Ascending aorta (tissue), 2 donors: ENCODE measurements around the gene ZNF718. TPM values are rescaled to one million over a fixed set of nuclear protein-coding genes. Genes with fewer than 3 reads are reported as not detected.
"Not testable (repeated sequence)": the region's sequence is repeated elsewhere in the genome, so short reads cannot be mapped to it uniquely, and the experiment has no call there.

Experiments used
- DNase-seq, 2 donors: peaks; one replicate each; pipeline ENCODE4 v3.0.0-alpha.2; 2019; ENCODE audit warnings: low spot score in 2 of 2
- H3K27ac ChIP-seq, 2 donors: fragments of 200-600 bp; sonication (generic); one replicate each; pipeline ENCODE4 v1.5.1; 2016 to 2017; ENCODE audit warnings: mild to moderate bottlenecking in 1 of 2
- H3K27me3 ChIP-seq: fragments of 200-600 bp; sonication (generic); one replicate; pipeline ENCODE4 v1.5.1; 2017
- H3K36me3 ChIP-seq, 2 donors: fragments of 200-600 bp; sonication (generic); one replicate each; pipeline ENCODE4 v1.5.1; 2016
- H3K4me1 ChIP-seq, 2 donors: fragments of 200-600 bp; sonication (generic); one replicate each; pipeline ENCODE4 v1.5.1; 2016 to 2017; ENCODE audit warnings: mild to moderate bottlenecking in 1 of 2
- H3K4me3 ChIP-seq, 2 donors: fragments of 200-600 bp; sonication (generic); one replicate each; pipeline ENCODE4 v1.5.1; 2016 to 2017; ENCODE audit warnings: mild to moderate bottlenecking in 1 of 2
- H3K9me3 ChIP-seq, 2 donors: fragments of 200-600 bp; sonication (generic); one replicate each; pipeline ENCODE4 v1.5.1; 2016
- intact Hi-C: fragments of 100-400 bp; cut with DNase I; formaldehyde crosslinking; loops from one replicate; pipeline ENCODE4 v1.15.1; 2023
- total RNA-seq: library from RNA; depleted of rRNA; stranded (reverse); fragments of >200 nt; gene quantifications from one replicate; pipeline ENCODE4 v1.1.0, GENCODE V29; 2016
- TF ChIP-seq, protein P1 (sequence below), 3 experiments: fragments of 200-600 bp in 2 of 3; fragments of 450-650 bp in 1 of 3; sonication (generic) in 2 of 3; IDR thresholded peaks; one replicate each; pipeline ENCODE4 v1.5.1; 2016 to 2019; ENCODE audit warnings: antibody characterized with exemption in 3 of 3, mild to moderate bottlenecking in 1 of 3, moderate library complexity in 1 of 3

The ZNF718 gene
- total RNA-seq, 1 donor from 2014 or later = 0.32 TPM

- no peaks in the 10 kb centered on the region for H3K27me3 ChIP-seq
- H3K36me3 ChIP-seq = peaks cover 63 to 96% of the 10 kb centered on the region in 2 donors
- TF ChIP-seq, protein P1, sequence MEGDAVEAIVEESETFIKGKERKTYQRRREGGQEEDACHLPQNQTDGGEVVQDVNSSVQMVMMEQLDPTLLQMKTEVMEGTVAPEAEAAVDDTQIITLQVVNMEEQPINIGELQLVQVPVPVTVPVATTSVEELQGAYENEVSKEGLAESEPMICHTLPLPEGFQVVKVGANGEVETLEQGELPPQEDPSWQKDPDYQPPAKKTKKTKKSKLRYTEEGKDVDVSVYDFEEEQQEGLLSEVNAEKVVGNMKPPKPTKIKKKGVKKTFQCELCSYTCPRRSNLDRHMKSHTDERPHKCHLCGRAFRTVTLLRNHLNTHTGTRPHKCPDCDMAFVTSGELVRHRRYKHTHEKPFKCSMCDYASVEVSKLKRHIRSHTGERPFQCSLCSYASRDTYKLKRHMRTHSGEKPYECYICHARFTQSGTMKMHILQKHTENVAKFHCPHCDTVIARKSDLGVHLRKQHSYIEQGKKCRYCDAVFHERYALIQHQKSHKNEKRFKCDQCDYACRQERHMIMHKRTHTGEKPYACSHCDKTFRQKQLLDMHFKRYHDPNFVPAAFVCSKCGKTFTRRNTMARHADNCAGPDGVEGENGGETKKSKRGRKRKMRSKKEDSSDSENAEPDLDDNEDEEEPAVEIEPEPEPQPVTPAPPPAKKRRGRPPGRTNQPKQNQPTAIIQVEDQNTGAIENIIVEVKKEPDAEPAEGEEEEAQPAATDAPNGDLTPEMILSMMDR (IDR thresholded peaks at IDR 0.05) = no peak
- intact Hi-C loops = no loop called here
- peaks cover 41 to 97% of the 10 kb centered on the region in 2 donors for H3K9me3 ChIP-seq
- H3K4me3 ChIP-seq = no peak overlapping the region
- no peak for DNase-seq
- H3K27ac ChIP-seq = no peak overlapping the region
- H3K4me1 ChIP-seq = no peaks in the 10 kb centered on the region
Observed at GRCh38 chr4:138935-139334, 14.6 kb downstream of the ZNF718 start.

DNA sequence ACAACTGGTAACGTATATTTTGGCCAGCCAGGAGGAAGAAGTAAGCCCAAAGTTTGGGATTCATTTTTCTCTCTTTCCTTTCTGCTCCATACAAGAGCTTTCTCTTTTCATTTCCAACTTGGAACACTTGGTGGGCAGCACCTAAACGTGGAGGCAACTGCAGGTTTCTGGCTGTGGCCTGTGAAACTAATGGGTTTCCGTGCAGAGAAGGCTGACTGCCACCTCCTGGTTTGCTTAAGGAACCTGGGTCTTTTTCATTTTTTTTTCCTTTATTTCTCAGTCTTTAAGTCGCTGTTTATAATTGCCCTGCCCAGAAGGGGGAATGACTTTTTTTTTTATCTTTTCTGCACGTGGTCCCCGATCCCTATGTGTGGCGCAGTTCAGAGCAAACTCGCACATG, 15.4 kb downstream of the ZNF718 start:
- H3K36me3 ChIP-seq = peaks cover 55 to 89% of the 10 kb centered on the region in 2 donors
- H3K27me3 ChIP-seq = no peaks in the 10 kb centered on the region
- H3K27ac ChIP-seq = no peak overlapping the region
- H3K4me1 ChIP-seq = no peaks in the 10 kb centered on the region
- intact Hi-C loops = no loop called here
- H3K4me3 ChIP-seq = no peak overlapping the region
- peaks cover 48 to 97% of the 10 kb centered on the region in 2 donors for H3K9me3 ChIP-seq
- TF ChIP-seq, protein P1 (IDR thresholded peaks at IDR 0.05) = no peak
- no peak for DNase-seq

DNA sequence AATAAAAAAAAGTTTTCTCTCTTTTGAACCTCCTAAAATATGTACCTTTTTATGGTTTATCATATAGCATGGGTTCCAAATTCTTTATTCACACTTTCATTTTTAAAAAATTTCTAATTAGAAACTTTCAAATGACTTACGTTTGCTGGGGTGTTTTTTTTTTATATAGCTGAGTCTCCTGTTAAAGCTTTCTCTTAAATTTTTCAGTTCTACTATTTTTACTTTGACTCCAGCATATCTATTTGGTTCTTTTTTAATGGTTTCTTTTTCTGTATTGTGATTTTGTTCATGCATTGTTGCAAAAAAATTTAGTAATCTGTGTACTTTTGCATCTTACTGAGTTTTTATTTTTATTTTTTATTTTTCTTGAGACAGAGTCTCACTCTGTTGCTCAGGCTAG, 22.3 kb downstream of the ZNF718 start:
- Histone ChIP-seq H3K27me3 (no peaks in the 10 kb centered on the region), H3K36me3 (peaks cover 12 to 62% of the 10 kb centered on the region in 2 donors), H3K4me1 (no peaks in the 10 kb centered on the region), H3K27ac (no peak overlapping the region), H3K4me3 (no peak overlapping the region), H3K9me3 (peaks cover 90 to 100% of the 10 kb centered on the region in 2 donors)
- no peak for DNase-seq
- intact Hi-C loops = no loop called here
- TF ChIP-seq, protein P1 (IDR thresholded peaks at IDR 0.05) = no peak

GRCh38 chr4:147233-147632, 22.9 kb downstream of the ZNF718 start:
- Histone ChIP-seq H3K4me3 (no peak overlapping the region), H3K9me3 (peaks cover 86 to 94% of the 10 kb centered on the region in 2 donors), H3K27me3 (no peaks in the 10 kb centered on the region), H3K4me1 (no peaks in the 10 kb centered on the region), H3K27ac (no peak overlapping the region), H3K36me3 (peaks cover 7 to 56% of the 10 kb centered on the region in 2 donors)
- intact Hi-C loops = no loop called here
- DNase-seq = no peak
- TF ChIP-seq, protein P1 (IDR thresholded peaks at IDR 0.05) = no peak

DNA sequence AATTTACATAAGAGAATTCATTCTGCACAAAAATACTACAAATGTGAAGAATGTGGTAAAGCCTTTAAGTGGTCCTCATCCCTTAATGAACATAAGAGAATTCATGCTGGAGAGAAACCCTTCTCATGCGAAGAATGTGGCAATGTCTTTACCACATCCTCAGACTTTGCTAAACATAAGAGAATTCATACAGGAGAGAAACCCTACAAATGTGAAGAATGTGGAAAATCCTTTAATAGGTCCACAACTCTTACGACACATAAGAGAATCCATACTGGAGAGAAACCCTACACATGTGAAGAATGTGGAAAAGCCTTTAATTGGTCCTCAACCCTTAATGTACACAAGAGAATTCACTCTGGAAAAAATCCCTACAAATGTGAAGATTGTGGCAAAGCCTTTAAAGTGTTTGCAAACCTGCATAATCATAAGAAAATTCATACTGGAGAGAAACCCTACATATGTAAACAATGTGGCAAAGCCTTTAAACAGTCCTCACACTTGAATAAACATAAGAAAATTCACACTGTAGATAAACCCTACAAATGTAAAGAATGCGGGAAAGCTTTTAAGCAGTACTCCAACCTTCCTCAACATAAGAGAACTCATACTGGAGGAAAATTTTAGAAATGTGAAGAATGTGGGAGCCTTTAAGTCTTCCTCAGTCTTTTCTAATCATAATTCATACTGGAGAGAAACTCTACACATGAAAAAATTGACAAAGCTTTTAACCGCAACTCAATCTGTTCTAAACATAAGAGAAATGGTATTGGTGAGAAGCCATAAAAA, 37.4 kb downstream of the ZNF718 start:
- intact Hi-C loops = no loop called here
- peaks cover 18 to 29% of the 10 kb centered on the region in 2 donors for H3K36me3 ChIP-seq

GRCh38 chr4:169640-170039, 45.3 kb downstream of the ZNF718 start:
- intact Hi-C loops, H3K27ac ChIP-seq, H3K4me3 ChIP-seq, H3K4me1 ChIP-seq, DNase-seq, H3K27me3 ChIP-seq: not testable (repeated sequence)
- Histone ChIP-seq H3K36me3 (peaks cover 0 to 16% of the 10 kb centered on the region in 2 donors), H3K9me3 (peaks cover 81 to 94% of the 10 kb centered on the region in 2 donors)

More for the DNA sequence above, 37.4 kb downstream of the ZNF718 start:
- H3K27me3 ChIP-seq = no peaks in the 10 kb centered on the region
- H3K4me3 ChIP-seq = no peak overlapping the region
- peaks cover 91 to 100% of the 10 kb centered on the region in 2 donors for H3K9me3 ChIP-seq
- TF ChIP-seq, protein P1 (IDR thresholded peaks at IDR 0.05) = no peak
- DNase-seq = no peak
- no peak overlapping the region for H3K27ac ChIP-seq
- no peaks in the 10 kb centered on the region for H3K4me1 ChIP-seq

DNA sequence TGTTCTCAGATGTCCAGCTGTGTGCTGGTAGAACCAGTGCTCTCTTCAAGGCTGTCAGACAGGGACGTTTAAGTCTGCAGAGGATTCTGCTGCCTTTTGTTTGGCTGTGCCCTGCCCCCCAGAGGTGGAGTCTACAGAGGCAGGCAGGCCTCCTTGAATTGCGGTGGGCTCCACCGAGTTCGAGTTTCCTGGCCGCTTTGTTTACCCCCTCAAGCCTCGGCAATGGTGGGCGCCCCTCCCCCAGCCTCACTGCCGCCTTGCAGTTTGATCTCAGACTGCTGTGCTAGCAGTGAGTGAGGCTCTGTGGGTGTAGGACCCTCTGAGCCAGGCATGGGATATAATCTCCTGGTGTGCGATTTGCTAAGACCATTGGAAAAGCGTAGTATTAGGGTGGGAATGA, 47.0 kb downstream of the ZNF718 start:
- H3K4me1 ChIP-seq, DNase-seq, H3K27ac ChIP-seq, H3K4me3 ChIP-seq, intact Hi-C loops, H3K27me3 ChIP-seq: not testable (repeated sequence)
- Histone ChIP-seq H3K9me3 (peaks cover 85 to 94% of the 10 kb centered on the region in 2 donors), H3K36me3 (peaks cover 0 to 16% of the 10 kb centered on the region in 2 donors)
